Measurements from ENCODE around the gene NUP93. TPM values are rescaled to one million over a fixed set of nuclear protein-coding genes. Genes with fewer than 3 reads are reported as not detected.

NUP93 gene
- total RNA-seq, 1 donor from 2014 or later: 92.9 TPM

DNA sequence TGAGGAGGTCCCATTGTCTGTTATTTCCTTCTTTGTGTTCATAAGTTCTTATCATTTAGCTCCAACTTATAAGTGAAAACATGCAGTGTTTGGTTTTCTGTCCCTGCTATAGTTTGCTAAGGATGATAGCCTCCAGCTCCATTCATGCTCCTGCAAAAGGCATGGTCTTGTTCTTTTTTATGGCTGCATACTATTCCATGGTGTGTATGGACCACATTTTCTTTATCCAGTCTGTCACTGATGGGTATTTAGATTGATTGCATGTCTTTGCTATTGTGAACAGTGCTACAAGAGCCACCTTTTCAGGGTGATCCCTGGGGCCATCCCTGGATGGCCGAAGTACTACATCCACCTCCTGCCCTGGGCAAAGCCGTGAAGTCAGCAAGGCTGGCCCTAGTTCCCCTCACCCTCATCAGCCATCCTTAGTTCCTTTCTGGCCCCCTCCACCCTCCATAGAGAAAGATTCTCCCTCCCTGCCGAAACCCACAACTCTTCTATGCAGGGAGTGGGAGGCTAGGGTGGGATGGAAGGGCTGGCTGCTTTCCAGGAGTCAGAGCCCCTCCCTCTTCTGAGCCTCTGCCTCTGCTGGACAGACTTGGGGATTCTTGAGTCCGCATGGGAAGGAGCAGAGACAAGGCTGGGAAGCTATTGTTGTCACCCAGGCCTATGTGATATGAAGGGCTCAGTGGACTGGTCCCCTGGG lies 39.4 kb upstream of the NUP93 start:
- Mint-ChIP-seq H3K9me3 (ENCODE audit: unreplicated experiment) (no peaks in the 10 kb centered on the region), H3K4me1 (ENCODE audit: unreplicated experiment) (no peaks in the 10 kb centered on the region), H3K4me3 (ENCODE audit: unreplicated experiment) (no peak overlapping the region), H3K27me3 (ENCODE audit: unreplicated experiment) (peaks cover 8% of the 10 kb centered on the region), H3K36me3 (ENCODE audit: low read depth, unreplicated experiment) (peaks cover 4% of the 10 kb centered on the region), H3K27ac (ENCODE audit: unreplicated experiment) (no peak overlapping the region)
- TF ChIP-seq, protein P1, sequence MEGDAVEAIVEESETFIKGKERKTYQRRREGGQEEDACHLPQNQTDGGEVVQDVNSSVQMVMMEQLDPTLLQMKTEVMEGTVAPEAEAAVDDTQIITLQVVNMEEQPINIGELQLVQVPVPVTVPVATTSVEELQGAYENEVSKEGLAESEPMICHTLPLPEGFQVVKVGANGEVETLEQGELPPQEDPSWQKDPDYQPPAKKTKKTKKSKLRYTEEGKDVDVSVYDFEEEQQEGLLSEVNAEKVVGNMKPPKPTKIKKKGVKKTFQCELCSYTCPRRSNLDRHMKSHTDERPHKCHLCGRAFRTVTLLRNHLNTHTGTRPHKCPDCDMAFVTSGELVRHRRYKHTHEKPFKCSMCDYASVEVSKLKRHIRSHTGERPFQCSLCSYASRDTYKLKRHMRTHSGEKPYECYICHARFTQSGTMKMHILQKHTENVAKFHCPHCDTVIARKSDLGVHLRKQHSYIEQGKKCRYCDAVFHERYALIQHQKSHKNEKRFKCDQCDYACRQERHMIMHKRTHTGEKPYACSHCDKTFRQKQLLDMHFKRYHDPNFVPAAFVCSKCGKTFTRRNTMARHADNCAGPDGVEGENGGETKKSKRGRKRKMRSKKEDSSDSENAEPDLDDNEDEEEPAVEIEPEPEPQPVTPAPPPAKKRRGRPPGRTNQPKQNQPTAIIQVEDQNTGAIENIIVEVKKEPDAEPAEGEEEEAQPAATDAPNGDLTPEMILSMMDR (IDR thresholded peaks at IDR 0.05; ENCODE audit: unreplicated experiment): no peak
- DNase-seq (ENCODE audit: low spot score): no peak

DNA sequence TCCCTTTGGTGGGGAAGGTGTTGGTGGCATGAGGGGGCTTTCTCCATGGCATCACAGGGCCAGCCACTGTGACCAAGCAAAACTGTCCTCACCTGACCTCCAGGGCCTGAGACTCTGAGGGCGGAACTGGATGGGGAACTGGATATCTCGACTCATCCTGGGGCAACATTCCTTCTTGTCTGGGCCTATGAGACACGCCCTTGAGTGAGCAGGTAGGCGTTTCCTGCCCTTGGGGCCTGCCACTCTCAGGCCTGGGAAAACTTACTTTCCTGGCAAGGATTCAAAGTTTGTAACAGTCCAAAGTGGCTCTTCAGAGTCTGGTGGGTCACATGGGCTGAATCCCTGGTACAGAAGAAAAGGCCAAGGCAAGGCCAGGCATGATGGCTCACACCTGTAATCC lies 38.0 kb upstream of the NUP93 start:
- H3K4me3 Mint-ChIP-seq (ENCODE audit: unreplicated experiment): no peak overlapping the region
- no peaks in the 10 kb centered on the region for H3K9me3 Mint-ChIP-seq (ENCODE audit: unreplicated experiment)
- H3K27me3 Mint-ChIP-seq (ENCODE audit: unreplicated experiment): peaks cover 7% of the 10 kb centered on the region
- no peaks in the 10 kb centered on the region for H3K4me1 Mint-ChIP-seq (ENCODE audit: unreplicated experiment)
- DNase-seq (ENCODE audit: low spot score): no peak
- TF ChIP-seq, protein P1 (IDR thresholded peaks at IDR 0.05; ENCODE audit: unreplicated experiment): no peak
- no peaks in the 10 kb centered on the region for H3K36me3 Mint-ChIP-seq (ENCODE audit: low read depth, unreplicated experiment)
- no peak overlapping the region for H3K27ac Mint-ChIP-seq (ENCODE audit: unreplicated experiment)

DNA sequence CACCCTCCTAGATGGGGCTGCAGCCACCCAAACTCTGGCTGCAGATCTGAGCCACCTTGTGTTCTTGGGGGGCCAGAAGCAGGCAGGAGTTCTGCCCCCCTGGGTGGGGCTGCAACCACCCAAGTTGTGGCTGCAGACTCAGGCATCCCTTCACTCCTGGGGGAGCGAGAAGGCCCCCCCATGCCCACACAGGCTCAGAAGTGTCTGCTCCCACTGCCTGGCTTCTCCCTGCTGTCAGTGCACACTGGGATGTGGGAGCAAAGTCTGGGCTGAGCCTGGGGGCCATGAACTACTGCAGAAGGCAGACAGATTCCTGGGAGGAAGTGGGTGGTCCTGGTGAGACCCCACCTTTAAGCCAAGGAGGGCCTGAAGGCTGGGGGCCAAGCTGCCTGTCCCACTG lies 34.7 kb upstream of the NUP93 start:
- Mint-ChIP-seq H3K4me3 (ENCODE audit: unreplicated experiment) (no peak overlapping the region), H3K27me3 (ENCODE audit: unreplicated experiment) (peaks cover 2% of the 10 kb centered on the region), H3K9me3 (ENCODE audit: unreplicated experiment) (no peaks in the 10 kb centered on the region), H3K36me3 (ENCODE audit: low read depth, unreplicated experiment) (no peaks in the 10 kb centered on the region), H3K4me1 (ENCODE audit: unreplicated experiment) (no peaks in the 10 kb centered on the region), H3K27ac (ENCODE audit: unreplicated experiment) (no peak overlapping the region)
- no peak for DNase-seq (ENCODE audit: low spot score)
- TF ChIP-seq, protein P1 (IDR thresholded peaks at IDR 0.05; ENCODE audit: unreplicated experiment): no peak

DNA sequence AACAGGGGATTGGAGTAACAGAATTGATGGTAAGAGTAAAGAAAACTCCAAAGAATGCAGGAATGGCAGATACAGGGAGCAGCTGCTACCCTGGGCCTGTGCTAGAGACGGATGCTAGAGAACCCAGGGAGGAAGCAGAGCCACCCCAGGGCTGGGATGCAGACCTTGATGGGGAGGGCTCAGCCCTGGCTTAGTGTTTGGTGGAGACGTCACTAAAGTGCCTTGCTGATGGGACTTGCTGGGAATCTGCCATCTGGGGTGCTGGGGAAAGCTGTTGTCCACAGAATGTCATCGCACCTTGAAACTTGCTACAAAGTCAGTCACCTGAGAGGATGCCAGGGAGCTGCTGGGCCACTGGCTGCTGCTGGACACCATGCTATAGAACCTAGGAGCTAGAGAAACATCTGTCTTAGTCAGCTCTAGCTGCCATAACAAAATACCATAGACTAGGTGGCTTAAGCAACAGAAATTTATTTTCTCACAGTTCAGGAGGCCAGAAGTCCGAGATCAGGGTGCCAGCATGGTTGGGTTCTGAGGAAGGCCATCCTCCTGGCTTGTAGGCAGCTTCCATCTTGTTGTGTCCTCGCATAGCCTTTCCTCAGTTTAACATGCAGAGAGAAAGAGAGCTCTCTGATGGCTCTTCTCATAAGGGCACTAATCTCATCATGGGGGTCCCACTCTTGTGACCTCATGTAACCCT lies 32.3 kb upstream of the NUP93 start:
- Mint-ChIP-seq H3K36me3 (ENCODE audit: low read depth, unreplicated experiment) (no peaks in the 10 kb centered on the region), H3K9me3 (ENCODE audit: unreplicated experiment) (no peaks in the 10 kb centered on the region), H3K4me1 (ENCODE audit: unreplicated experiment) (no peaks in the 10 kb centered on the region), H3K4me3 (ENCODE audit: unreplicated experiment) (no peak overlapping the region), H3K27ac (ENCODE audit: unreplicated experiment) (no peak overlapping the region), H3K27me3 (ENCODE audit: unreplicated experiment) (peaks cover 3% of the 10 kb centered on the region)
- DNase-seq (ENCODE audit: low spot score): no peak
- TF ChIP-seq, protein P1 (IDR thresholded peaks at IDR 0.05; ENCODE audit: unreplicated experiment): no peak

DNA sequence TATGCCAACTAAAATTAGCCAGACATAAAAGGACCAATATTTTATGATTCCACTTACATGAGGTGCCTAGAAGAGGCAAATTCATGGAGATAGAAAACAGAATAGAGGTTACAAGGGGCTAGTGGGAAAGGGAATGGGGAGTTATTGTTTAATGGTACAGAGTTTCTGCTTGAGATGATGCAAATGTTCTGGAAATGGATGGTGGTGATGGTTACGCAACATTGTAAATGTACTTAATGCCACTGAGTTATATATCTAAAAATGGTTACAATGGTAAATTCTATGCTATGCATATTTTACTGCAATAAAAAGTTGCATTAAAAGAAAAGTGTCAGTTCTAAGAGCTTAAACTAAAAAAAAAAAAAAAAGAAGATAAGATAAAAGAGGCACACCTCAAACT lies 29.7 kb upstream of the NUP93 start:
- no peak overlapping the region for H3K27ac Mint-ChIP-seq (ENCODE audit: unreplicated experiment)
- DNase-seq (ENCODE audit: low spot score): no peak
- no peaks in the 10 kb centered on the region for H3K36me3 Mint-ChIP-seq (ENCODE audit: low read depth, unreplicated experiment)
- TF ChIP-seq, protein P1 (IDR thresholded peaks at IDR 0.05; ENCODE audit: unreplicated experiment): no peak
- H3K27me3 Mint-ChIP-seq (ENCODE audit: unreplicated experiment): peaks cover 5% of the 10 kb centered on the region
- H3K4me1 Mint-ChIP-seq (ENCODE audit: unreplicated experiment): no peaks in the 10 kb centered on the region
- no peaks in the 10 kb centered on the region for H3K9me3 Mint-ChIP-seq (ENCODE audit: unreplicated experiment)
- no peak overlapping the region for H3K4me3 Mint-ChIP-seq (ENCODE audit: unreplicated experiment)
